Cardiac muscle cell (in vitro differentiated cells and primary cell): ENCODE measurements around the gene COPA. TPM values are rescaled to one million over a fixed set of nuclear protein-coding genes. Genes with fewer than 3 reads are reported as not detected.

ENCODE experiments used
- DNase-seq, 2 donors: peaks; one replicate each; pipeline versions ENCODE4 v3.0.0 to v3.0.0-alpha.2; 2010 to 2017; ENCODE audit warnings: low read depth in 1 of 2, low spot score in 1 of 2
- H3K27ac ChIP-seq: fragments of 200-600 bp; sonication (generic); 2 replicates; pipeline ENCODE4 v1.5.1; 2016
- H3K27me3 ChIP-seq: fragments of 200-600 bp; sonication (generic); 2 replicates; pipeline ENCODE4 v1.6.0; 2016; ENCODE audit warnings: control low read depth
- H3K36me3 ChIP-seq: fragments of 200-600 bp; sonication (generic); 2 replicates; pipeline ENCODE4 v1.5.1; 2016; ENCODE audit warnings: control low read depth
- H3K4me1 ChIP-seq: fragments of 200-600 bp; sonication (generic); 2 replicates; pipeline ENCODE4 v1.8.1; 2017; ENCODE audit warnings: low read depth, mild to moderate bottlenecking, mixed run types
- H3K4me3 ChIP-seq: fragments of 200-600 bp; sonication (generic); 2 replicates; pipeline ENCODE4 v1.5.1; 2016; ENCODE audit warnings: mild to moderate bottlenecking
- H3K9me3 ChIP-seq: fragments of 200-600 bp; sonication (generic); 2 replicates; pipeline ENCODE4 v1.5.1; 2017; ENCODE audit warnings: low read depth, mild to moderate bottlenecking, control low read depth
- CTCF ChIP-seq: IDR thresholded peaks from 2 replicates; pipeline ENCODE4 v1.5.1; 2012; ENCODE audit warnings: low read depth, mild to moderate bottlenecking, low read length
- polyA plus RNA-seq: library from polyadenylated mRNA; unstranded; fragments of >200 nt; fragmentation: Nextera tagmentation; extraction: Ambion mirVana; gene quantifications from 2 replicates; pipeline ENCODE4 v1.2.1, GENCODE V29; 2016
- total RNA-seq: library from RNA; depleted of rRNA; stranded (reverse); fragments of >200 nt; gene quantifications from 2 replicates; pipeline ENCODE4 v1.2.3, GENCODE V29; 2016

The COPA gene
- total and polyA plus RNA-seq, 2 experiments from 2014 or later, result 129 to 139 TPM

GRCh38 chr1:160369087-160369486, 26.0 kb upstream of the COPA start:
- no peaks in the 10 kb centered on the region for H3K27me3 ChIP-seq
- H3K4me1 ChIP-seq, result no peaks in the 10 kb centered on the region
- DNase-seq, result no peak
- TF ChIP-seq CTCF, result no peak
- H3K27ac ChIP-seq, result no peak overlapping the region
- H3K4me3 ChIP-seq, result no peak overlapping the region
- no peaks in the 10 kb centered on the region for H3K9me3 ChIP-seq
- H3K36me3 ChIP-seq, result no peaks in the 10 kb centered on the region

- H3K4me3 ChIP-seq, result no peak overlapping the region
Measured at GRCh38 chr1:160367934-160368923, 25.2 kb upstream of the COPA start.

GRCh38 chr1:160367516-160367900, 24.5 kb upstream of the COPA start:
- H3K4me3 ChIP-seq, result no peak overlapping the region
- H3K27ac ChIP-seq, result no peak overlapping the region

More at GRCh38 chr1:160367934-160368923, 25.2 kb upstream of the COPA start:
- no peak for DNase-seq
- no peaks in the 10 kb centered on the region for H3K9me3 ChIP-seq
- no peaks in the 10 kb centered on the region for H3K27me3 ChIP-seq
- peaks cover 1% of the 10 kb centered on the region for H3K4me1 ChIP-seq
- H3K27ac ChIP-seq, result no peak overlapping the region
- no peaks in the 10 kb centered on the region for H3K36me3 ChIP-seq
- no peak for TF ChIP-seq CTCF

GRCh38 chr1:160366731-160367515, 23.9 kb upstream of the COPA start, which contains the start of gene NHLH1:
Gene NHLH1 (plus strand): TSS chr1:160367071. CDS start chr1:160370732, 3,661 bp downstream.
- Histone ChIP-seq H3K27me3 (no peaks in the 10 kb centered on the region), H3K27ac (no peak within 1 kb of the TSS), H3K9me3 (no peaks in the 10 kb centered on the region), H3K36me3 (no peaks in the 10 kb centered on the region), H3K4me1 (peaks cover 14% of the 10 kb centered on the region), H3K4me3 (no peak within 1 kb of the TSS)
- TF ChIP-seq CTCF, result no peak
- DNase-seq, result no peak

More at GRCh38 chr1:160367516-160367900, 24.5 kb upstream of the COPA start:
- no peaks in the 10 kb centered on the region for H3K9me3 ChIP-seq
- no peak for TF ChIP-seq CTCF
- H3K27me3 ChIP-seq, result no peaks in the 10 kb centered on the region
- no peak for DNase-seq
- no peaks in the 10 kb centered on the region for H3K36me3 ChIP-seq
- peaks cover 8% of the 10 kb centered on the region for H3K4me1 ChIP-seq

GRCh38 chr1:160365325-160365724, 22.3 kb upstream of the COPA start:
- DNase-seq, result no peak
- no peak for TF ChIP-seq CTCF
- H3K27ac ChIP-seq, result no peak overlapping the region

More at GRCh38 chr1:160365325-160365724, 22.3 kb upstream of the COPA start:
- H3K4me1 ChIP-seq, result peaks cover 16% of the 10 kb centered on the region
- H3K27me3 ChIP-seq, result no peaks in the 10 kb centered on the region
- H3K36me3 ChIP-seq, result no peaks in the 10 kb centered on the region
- no peaks in the 10 kb centered on the region for H3K9me3 ChIP-seq
- no peak overlapping the region for H3K4me3 ChIP-seq
